Fibroblast of lung (primary cell): ENCODE measurements around the gene TECR.

Experiments used
- CTCF ChIP-seq, 2 donors: IDR thresholded peaks in 1 of 2; conservative IDR thresholded peaks in 1 of 2; 1 replicate in 1 of 2; 2 replicates in 1 of 2; pipeline ENCODE4 v1.5.1; 2011 to 2012; ENCODE audit warnings: low read length in 2 of 2, control low read depth in 1 of 2, inconsistent platforms in 1 of 2, low read depth in 1 of 2, mild to moderate bottlenecking in 1 of 2
- EZH2 ChIP-seq: IDR thresholded peaks from 2 replicates; pipeline ENCODE4 v1.5.1; 2012; ENCODE audit warnings: low read length, control low read depth, mild to moderate bottlenecking; ENCODE audit errors: missing control alignments

GRCh38 chr19:14514215-14514863, 15.1 kb upstream of the TECR start:
- TF ChIP-seq CTCF (conservative IDR thresholded peaks at IDR 0.05 in 1 of 2, IDR thresholded peaks at IDR 0.05 in 1 of 2; ENCODE audit: low read depth in 1 of 2, low read length in 2 of 2), result no peak
- TF ChIP-seq EZH2, result no peak
